Tibial artery (tissue), 4 donors: ENCODE data around the gene AMOTL1.

Source experiments
- DNase-seq, 2 donors: peaks; one replicate each; pipeline ENCODE4 v3.0.0-alpha.2; 2019
- H3K27ac ChIP-seq, 2 donors: fragments of 200-600 bp; sonication (generic) in 1 of 2; 1 replicate in 1 of 2; 2 replicates in 1 of 2; pipeline ENCODE4 v1.5.1; 2018 to 2019; ENCODE audit warnings: mild to moderate bottlenecking in 1 of 2
- H3K27me3 ChIP-seq, 2 donors: fragments of 200-600 bp; sonication (generic) in 1 of 2; one replicate each; pipeline versions ENCODE4 v1.5.1 to v1.6.0; 2016 to 2019
- H3K36me3 ChIP-seq, 3 donors: fragments of 200-600 bp; sonication (generic) in 2 of 3; one replicate each; pipeline ENCODE4 v1.5.1; 2016 to 2019; ENCODE audit warnings: mild to moderate bottlenecking in 2 of 3
- H3K4me1 ChIP-seq, 4 donors: fragments of 200-600 bp; sonication (generic) in 2 of 4; 1 replicate in 3 of 4; 2 replicates in 1 of 4; pipeline ENCODE4 v1.5.1; 2016 to 2019
- H3K4me3 ChIP-seq, 2 donors: fragments of 200-600 bp; sonication (generic) in 1 of 2; 1 replicate in 1 of 2; 2 replicates in 1 of 2; pipeline ENCODE4 v1.5.1; 2018 to 2019; ENCODE audit warnings: mild to moderate bottlenecking in 2 of 2
- H3K9me3 ChIP-seq, 3 donors: fragments of 200-600 bp; sonication (generic) in 1 of 3; one replicate each; pipeline ENCODE4 v1.5.1; 2016 to 2019
- CTCF ChIP-seq, 2 experiments: fragments of 200-600 bp in 1 of 2; fragments of 450-650 bp in 1 of 2; IDR thresholded peaks; one replicate each; pipeline ENCODE4 v1.5.1; 2017 to 2019; ENCODE audit warnings: antibody characterized with exemption in 2 of 2, mild to moderate bottlenecking in 1 of 2, moderate library complexity in 1 of 2
- intact Hi-C: fragments of 100-400 bp; cut with DNase I; formaldehyde crosslinking; loops from one replicate; pipeline ENCODE4 v1.15.0; 2023; ENCODE audit warnings: low total_unique reads

AMOTL1 gene

GRCh38 chr11:94920311-94920710 is 152.2 kb downstream of the AMOTL1 start:
- Histone ChIP-seq H3K36me3 (no peaks in the 10 kb centered on the region), H3K4me1 (peaks cover 0 to 4% (median 0%) of the 10 kb centered on the region in 4 donors), H3K27ac (no peak overlapping the region), H3K4me3 (no peak overlapping the region), H3K27me3 (no peaks in the 10 kb centered on the region), H3K9me3 (no peaks in the 10 kb centered on the region)
- no peak for DNase-seq
- intact Hi-C loops: no loop called here
- TF ChIP-seq CTCF (IDR thresholded peaks at IDR 0.05): no peak

GRCh38 chr11:94922321-94923003 is 154.3 kb downstream of the AMOTL1 start:
- DNase-seq: no peak
- H3K27me3 ChIP-seq: no peaks in the 10 kb centered on the region

GRCh38 chr11:94923004-94923334 is 154.8 kb downstream of the AMOTL1 start:
- TF ChIP-seq CTCF (IDR thresholded peaks at IDR 0.05): no peak
- peaks cover 0 to 24% (median 18%) of the 10 kb centered on the region in 4 donors for H3K4me1 ChIP-seq
- intact Hi-C loops: no loop called here

More at GRCh38 chr11:94922321-94923003, 154.3 kb downstream of the AMOTL1 start:
- no peak for TF ChIP-seq CTCF (IDR thresholded peaks at IDR 0.05)
- H3K9me3 ChIP-seq: no peaks in the 10 kb centered on the region
- no peak overlapping the region for H3K4me3 ChIP-seq
- H3K27ac ChIP-seq: no peak overlapping the region
- intact Hi-C loops: no loop called here
- H3K4me1 ChIP-seq: peaks cover 0 to 19% (median 13%) of the 10 kb centered on the region in 4 donors
- H3K36me3 ChIP-seq: no peaks in the 10 kb centered on the region

GRCh38 chr11:94924171-94924572 is 156.0 kb downstream of the AMOTL1 start:
- no peak for TF ChIP-seq CTCF (IDR thresholded peaks at IDR 0.05)
- Histone ChIP-seq H3K27me3 (no peaks in the 10 kb centered on the region), H3K36me3 (no peaks in the 10 kb centered on the region), H3K4me1 (peaks cover 0 to 36% (median 28%) of the 10 kb centered on the region in 4 donors), H3K9me3 (no peaks in the 10 kb centered on the region), H3K4me3 (no peak overlapping the region), H3K27ac (no peak overlapping the region)
- DNase-seq: no peak
- intact Hi-C loops: no loop called here

More at GRCh38 chr11:94923004-94923334, 154.8 kb downstream of the AMOTL1 start:
- Histone ChIP-seq H3K36me3 (no peaks in the 10 kb centered on the region), H3K27me3 (no peaks in the 10 kb centered on the region), H3K27ac (no peak overlapping the region), H3K4me3 (no peak overlapping the region), H3K9me3 (no peaks in the 10 kb centered on the region)
- DNase-seq: no peak

GRCh38 chr11:94924612-94925011 is 156.5 kb downstream of the AMOTL1 start:
- no peak overlapping the region for H3K27ac ChIP-seq
- no peak for DNase-seq
- intact Hi-C loops: no loop called here
- H3K36me3 ChIP-seq: no peaks in the 10 kb centered on the region
- H3K4me1 ChIP-seq: peaks cover 0 to 37% (median 30%) of the 10 kb centered on the region in 4 donors
- no peak overlapping the region for H3K4me3 ChIP-seq
- no peaks in the 10 kb centered on the region for H3K9me3 ChIP-seq
- TF ChIP-seq CTCF (IDR thresholded peaks at IDR 0.05): no peak
- no peaks in the 10 kb centered on the region for H3K27me3 ChIP-seq
